ENCODE data around the gene FAM43A.

FAM43A gene

GRCh38 chr3:194685718-194686413, at the start of gene FAM43A:
FAM43A (plus strand) TSS chr3:194685883; CDS start chr3:194686827, 944 bp downstream.
- H3K4me3 ChIP-seq (ENCODE audit: low read depth, low read length): peak within 1 kb of the TSS; percentile 84
- no peak for TF ChIP-seq CTCF (IDR thresholded peaks at IDR 0.05; ENCODE audit: low read depth, low read length)

- H3K4me3 ChIP-seq (ENCODE audit: low read depth, low read length): no peak overlapping the region
- no peak for TF ChIP-seq CTCF (IDR thresholded peaks at IDR 0.05; ENCODE audit: low read depth, low read length)
These were observed 48.6 kb upstream of the FAM43A start for GRCh38 chr3:194637066-194637465.

- TF ChIP-seq CTCF (IDR thresholded peaks at IDR 0.05; ENCODE audit: low read depth, low read length): no peak
- H3K4me3 ChIP-seq (ENCODE audit: low read depth, low read length): no peak overlapping the region
These were observed 47.9 kb upstream of the FAM43A start for GRCh38 chr3:194637541-194638400.

GRCh38 chr3:194638991-194639605, 46.6 kb upstream of the FAM43A start:
- no peak for TF ChIP-seq CTCF (IDR thresholded peaks at IDR 0.05; ENCODE audit: low read depth, low read length)
- H3K4me3 ChIP-seq (ENCODE audit: low read depth, low read length): no peak overlapping the region

GRCh38 chr3:194640829-194641228, 44.9 kb upstream of the FAM43A start:
- H3K4me3 ChIP-seq (ENCODE audit: low read depth, low read length): no peak overlapping the region
- TF ChIP-seq CTCF (IDR thresholded peaks at IDR 0.05; ENCODE audit: low read depth, low read length): peak; percentile 39

- no peak overlapping the region for H3K4me3 ChIP-seq (ENCODE audit: low read depth, low read length)
These were observed 42.9 kb upstream of the FAM43A start for GRCh38 chr3:194642769-194643168.

More at GRCh38 chr3:194642769-194643168, 42.9 kb upstream of the FAM43A start:
- no peak for TF ChIP-seq CTCF (IDR thresholded peaks at IDR 0.05; ENCODE audit: low read depth, low read length)

Data from WI38 (cell line).